ENCODE data around the gene PLA2G7.
"Not testable (repeated sequence)": the region's sequence is repeated elsewhere in the genome, so short reads cannot be mapped to it uniquely, and the experiment has no call there.

PLA2G7 gene

GRCh38 chr6:46734867-46735719 is at the start of gene PLA2G7:
Gene PLA2G7 (minus strand): TSS chr6:46735375. CDS start chr6:46722891, 12,484 bp downstream.
- no peak for DNase-seq (ENCODE audit: low spot score)
- Histone ChIP-seq H3K27ac (no peak within 1 kb of the TSS), H3K4me3 (peak within 1 kb of the TSS; percentile 93)
- TF ChIP-seq CTCF (IDR thresholded peaks at IDR 0.05), result no peak

- no peak for DNase-seq (ENCODE audit: low spot score)
- no peak overlapping the region for H3K27ac ChIP-seq
- no peak overlapping the region for H3K4me3 ChIP-seq
- TF ChIP-seq CTCF (IDR thresholded peaks at IDR 0.05), result no peak
Measured at GRCh38 chr6:46784535-46784934, 49.4 kb upstream of the PLA2G7 start.

DNA sequence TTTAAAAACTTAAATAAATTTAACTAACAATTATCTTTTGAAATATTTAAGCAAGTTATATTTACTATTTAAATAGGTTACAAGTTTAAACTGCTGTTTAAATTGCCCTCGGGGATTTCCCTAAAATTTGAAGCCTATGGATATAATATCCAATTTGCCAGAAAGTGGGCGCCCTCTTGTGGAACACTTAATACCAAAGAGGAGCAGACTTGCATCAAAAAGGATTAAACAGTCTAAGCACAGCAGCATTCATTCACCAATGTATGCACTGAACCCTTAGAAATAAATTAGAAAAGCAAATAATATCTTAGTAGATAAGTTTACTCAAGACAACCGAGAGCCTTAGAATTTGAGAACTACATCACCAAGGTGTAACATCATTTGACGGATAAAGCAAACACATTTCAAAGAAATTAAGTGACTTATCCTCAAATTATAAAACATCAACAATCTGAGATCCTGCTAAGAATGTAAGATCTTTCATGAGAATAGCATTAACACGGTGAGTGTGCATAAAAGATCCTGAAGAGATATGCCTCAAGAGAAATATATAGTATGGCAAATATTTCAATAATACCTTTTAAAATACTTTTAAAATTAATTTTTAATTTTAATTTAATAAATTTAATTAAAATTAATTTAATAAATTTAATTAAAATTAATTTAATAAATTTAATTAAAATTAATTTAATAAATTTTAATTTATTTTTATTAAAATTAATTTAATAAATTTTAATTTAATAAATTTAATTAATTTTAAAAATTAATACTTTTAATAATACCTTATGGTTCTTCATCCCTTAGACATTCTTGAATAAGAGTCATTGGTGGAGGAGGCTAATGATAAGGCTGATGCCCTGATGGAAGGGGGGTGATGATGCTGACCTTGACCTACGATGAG is 46.6 kb upstream of the PLA2G7 start:
- DNase-seq (ENCODE audit: low spot score), result no peak
- TF ChIP-seq CTCF (IDR thresholded peaks at IDR 0.05), result no peak

DNA sequence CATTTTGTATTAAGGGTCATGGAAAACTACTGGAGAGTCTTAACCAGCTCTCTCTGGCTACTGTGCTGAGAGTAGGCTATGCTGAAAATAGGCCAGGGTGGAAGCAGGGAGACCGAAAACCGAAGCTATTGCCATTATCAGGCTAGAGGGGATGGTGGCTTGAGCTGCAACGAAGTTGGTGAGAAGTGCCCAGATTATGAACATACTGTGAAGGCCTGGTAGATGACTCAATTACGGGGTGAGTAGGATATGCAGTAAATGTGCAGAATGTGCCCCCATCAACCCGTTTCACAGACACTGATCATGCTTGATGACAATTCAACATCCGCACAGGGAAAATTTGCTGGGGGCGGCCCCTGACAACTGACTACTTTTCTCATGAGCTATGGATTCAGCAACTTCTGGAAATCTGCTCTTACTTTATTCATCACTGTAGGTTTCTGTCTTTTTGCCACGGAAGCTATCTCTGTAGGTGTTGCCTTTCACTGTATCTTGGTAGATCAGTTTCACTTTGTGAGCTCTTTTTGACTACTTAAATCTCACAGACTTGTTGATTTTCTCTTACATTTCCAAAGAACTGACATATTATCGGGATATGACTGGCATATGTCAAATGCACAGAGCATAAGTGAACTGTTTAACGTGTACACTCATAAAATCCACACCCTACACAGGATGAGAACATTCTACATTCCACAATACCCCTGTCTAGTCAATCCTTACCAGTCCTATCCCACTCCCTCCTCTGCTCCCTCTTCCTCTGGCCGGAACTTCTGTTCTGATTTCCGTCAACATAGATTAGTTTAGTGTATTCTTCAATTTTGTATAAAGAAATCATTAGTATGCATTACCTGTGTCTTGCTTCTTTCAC is 42.5 kb upstream of the PLA2G7 start:
- no peak for DNase-seq (ENCODE audit: low spot score)

More for the DNA sequence above, 46.6 kb upstream of the PLA2G7 start:
- Histone ChIP-seq H3K27ac (no peak overlapping the region), H3K4me3 (no peak overlapping the region)

DNA sequence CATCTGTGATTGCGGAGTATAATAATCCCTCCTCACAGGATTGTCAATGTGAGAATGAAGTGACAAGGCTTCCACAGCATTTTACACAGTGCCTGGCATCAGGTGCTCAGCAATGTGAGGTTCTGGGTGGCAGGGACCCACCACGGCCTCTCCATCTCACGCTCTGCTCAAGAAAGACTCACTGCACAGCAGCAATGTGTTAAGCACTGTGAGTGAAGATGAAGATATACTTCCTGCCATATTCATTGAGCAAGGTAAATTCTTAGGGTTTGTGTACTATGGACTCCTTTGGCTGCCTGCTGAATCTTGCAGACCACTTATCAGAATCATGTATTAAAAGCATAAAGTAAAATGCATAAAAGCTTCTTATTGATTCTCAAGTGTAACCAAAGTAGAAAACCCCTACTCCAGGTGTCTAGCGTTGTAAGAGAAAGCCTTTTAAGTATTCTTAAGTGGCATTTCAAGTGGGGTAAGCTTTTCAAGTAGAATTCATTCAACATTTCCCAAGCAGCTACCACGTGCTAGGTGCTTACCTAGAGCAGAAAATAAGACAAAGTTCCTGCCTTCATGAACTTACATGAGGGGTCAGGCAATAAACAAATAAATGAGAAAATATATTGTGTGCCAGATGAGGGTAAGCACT is 41.0 kb upstream of the PLA2G7 start:
- no peak overlapping the region for H3K27ac ChIP-seq
- H3K4me3 ChIP-seq, result no peak overlapping the region
- TF ChIP-seq CTCF (IDR thresholded peaks at IDR 0.05), result no peak
- DNase-seq (ENCODE audit: low spot score), result no peak

More for the DNA sequence above, 42.5 kb upstream of the PLA2G7 start:
- Histone ChIP-seq H3K4me3 (no peak overlapping the region), H3K27ac (no peak overlapping the region)
- no peak for TF ChIP-seq CTCF (IDR thresholded peaks at IDR 0.05)

- not testable (repeated sequence) for DNase-seq (ENCODE audit: low spot score); H3K27ac ChIP-seq; H3K4me3 ChIP-seq
Measured at GRCh38 chr6:46774736-46775135, 39.6 kb upstream of the PLA2G7 start.

Measured in coronary artery (tissue), 2 donors.